AG08395 (cell line): ENCODE results near the gene CCNT2.
"Not testable (repeated sequence)": the region's sequence is repeated elsewhere in the genome, so short reads cannot be mapped to it uniquely, and the experiment has no call there.

Source experiments
- DNase-seq: peaks from one replicate; pipeline ENCODE4 v3.0.0; 2012; ENCODE audit warnings: mixed read lengths, low spot score

The CCNT2 gene

GRCh38 chr2:134976074-134976702 lies 57.6 kb downstream of the CCNT2 start:
- no peak for DNase-seq

GRCh38 chr2:134977104-134977503 lies 58.5 kb downstream of the CCNT2 start:
- DNase-seq: not testable (repeated sequence)

DNA sequence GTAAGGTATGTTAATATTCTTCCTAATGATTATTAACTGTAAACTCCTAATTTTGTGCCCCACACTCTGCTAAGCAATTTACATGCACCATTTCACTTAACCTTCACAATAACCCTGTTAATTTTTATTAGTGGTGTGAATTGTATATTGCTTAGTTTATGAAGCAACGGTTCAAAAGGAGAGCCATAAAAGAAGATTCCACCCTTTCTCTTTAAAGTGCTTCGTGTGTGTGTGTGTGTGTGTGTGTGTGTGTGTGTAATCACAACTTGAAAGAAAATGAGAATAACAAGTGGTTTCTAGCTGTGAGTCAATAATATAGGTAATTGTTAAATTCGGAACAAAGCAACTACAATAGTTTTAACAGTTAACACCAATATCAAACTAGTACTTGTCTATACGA lies 60.6 kb downstream of the CCNT2 start:
- no peak for DNase-seq

DNA sequence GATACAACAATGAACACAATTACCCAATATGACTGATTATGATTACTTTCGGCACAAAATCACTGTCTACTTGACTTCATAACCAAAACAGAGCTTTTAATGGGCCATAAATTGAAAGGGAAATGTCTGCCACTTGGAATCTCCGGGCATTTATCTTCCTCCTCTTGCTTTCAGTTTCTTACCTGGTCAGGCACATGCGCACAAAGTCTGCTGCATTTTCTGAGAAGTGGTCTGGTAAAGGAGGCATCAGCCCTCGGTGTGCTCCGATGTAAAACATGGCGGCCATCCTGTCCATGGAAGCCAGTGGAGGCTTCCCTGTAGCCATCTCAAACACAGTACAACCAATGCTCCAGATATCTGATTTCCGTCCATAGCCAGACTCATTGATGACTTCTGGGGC lies 62.0 kb downstream of the CCNT2 start:
- no peak for DNase-seq

DNA sequence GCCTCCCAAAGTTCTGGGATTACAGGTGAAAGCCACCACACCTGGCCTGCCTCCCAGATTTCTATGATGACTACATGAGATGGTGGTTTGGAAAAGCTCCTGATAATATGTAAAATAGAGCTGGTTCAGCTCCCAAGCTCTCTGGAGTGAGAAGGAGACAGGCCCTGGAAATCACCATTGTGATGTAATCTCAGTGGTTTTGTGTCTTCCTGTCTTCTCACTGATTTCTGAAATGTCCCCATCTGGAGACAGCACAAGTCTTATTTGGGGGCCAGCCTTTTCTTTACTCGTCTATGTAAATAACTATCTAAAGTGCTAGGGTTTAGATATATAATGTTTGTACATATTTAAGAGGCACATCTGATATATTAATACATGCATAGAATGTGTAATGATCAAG lies 64.0 kb downstream of the CCNT2 start:
- DNase-seq: no peak

GRCh38 chr2:134985061-134985460 lies 66.4 kb downstream of the CCNT2 start:
- DNase-seq: no peak

DNA sequence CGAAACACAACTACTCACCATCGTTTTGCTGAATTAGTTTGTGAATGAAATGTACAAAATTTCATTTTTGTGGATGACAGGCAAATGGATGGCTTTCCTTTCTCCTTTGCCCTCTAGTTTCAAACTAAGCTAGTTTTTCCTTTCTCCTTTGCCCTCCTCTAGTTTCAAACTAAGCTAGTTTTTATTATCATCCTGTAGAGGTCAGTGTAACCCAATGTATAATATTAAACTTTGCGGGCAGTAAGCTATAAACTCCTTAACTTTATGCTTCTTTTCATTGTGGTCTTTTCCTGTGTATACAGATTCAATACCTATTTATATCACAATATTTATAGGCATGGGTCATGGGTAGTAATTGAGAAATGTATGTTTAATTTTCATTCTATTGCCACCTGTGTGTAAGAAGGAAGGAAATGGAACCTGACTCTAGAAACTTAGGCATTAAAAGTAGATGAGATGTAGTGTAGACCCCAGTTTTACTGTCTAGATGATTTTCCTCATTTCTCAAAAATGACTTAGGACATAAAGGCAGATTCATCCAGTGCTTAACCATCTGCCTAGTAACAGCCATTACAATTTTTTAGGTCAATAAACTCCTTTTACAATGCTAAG lies 70.5 kb downstream of the CCNT2 start:
- peak; percentile 37 for DNase-seq

DNA sequence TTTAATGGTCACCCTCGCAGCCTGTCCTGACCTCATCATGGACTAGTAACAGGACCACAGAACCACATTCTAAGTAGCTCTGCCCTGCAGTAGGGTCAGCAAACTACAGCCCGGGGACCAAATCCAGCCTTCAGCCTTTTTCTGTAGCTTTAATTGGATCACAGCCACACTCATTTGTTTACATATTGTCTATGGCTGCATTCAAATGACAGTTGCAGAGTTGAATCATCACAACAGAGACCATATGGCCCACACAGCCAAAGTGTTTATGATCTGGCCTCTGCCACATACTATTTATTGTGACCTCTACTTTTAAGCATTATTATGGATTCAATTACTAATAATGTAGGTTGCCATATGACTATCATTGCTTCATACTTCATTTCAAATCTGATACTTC lies 80.9 kb downstream of the CCNT2 start:
- DNase-seq: no peak

GRCh38 chr2:135002836-135003235 lies 84.2 kb downstream of the CCNT2 start:
- no peak for DNase-seq

- DNase-seq: peak; percentile 87
Measured at GRCh38 chr2:135004005-135004746, 85.6 kb downstream of the CCNT2 start.

- no peak for DNase-seq
Measured at GRCh38 chr2:135005753-135006152, 87.1 kb downstream of the CCNT2 start.
